ENCODE results near the gene FCMR.

DNA sequence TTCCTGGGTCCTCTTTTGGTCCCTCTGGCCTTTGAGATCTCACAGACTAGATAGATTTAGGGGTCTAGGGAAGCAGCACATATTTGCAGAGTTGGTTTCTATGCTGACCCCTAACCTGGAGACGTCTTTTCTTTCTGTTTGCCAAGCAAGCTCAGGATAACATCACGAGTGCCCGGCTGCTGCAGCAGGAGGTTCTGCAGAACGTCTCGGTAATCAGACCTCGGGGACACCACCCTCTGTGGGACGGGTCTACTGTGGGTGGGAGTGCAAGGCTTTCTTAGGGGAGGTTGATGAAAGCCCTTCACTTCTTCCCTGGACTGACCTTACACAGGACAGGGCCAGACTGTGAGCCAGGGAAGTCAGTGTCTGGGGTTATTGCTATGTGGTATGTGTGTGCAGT lies 21.6 kb downstream of the FCMR start:
- no peak for TF ChIP-seq EP300 (IDR thresholded peaks at IDR 0.05)
- no peak for TF ChIP-seq POLR2A (IDR thresholded peaks at IDR 0.05)
- TF ChIP-seq, protein P1, sequence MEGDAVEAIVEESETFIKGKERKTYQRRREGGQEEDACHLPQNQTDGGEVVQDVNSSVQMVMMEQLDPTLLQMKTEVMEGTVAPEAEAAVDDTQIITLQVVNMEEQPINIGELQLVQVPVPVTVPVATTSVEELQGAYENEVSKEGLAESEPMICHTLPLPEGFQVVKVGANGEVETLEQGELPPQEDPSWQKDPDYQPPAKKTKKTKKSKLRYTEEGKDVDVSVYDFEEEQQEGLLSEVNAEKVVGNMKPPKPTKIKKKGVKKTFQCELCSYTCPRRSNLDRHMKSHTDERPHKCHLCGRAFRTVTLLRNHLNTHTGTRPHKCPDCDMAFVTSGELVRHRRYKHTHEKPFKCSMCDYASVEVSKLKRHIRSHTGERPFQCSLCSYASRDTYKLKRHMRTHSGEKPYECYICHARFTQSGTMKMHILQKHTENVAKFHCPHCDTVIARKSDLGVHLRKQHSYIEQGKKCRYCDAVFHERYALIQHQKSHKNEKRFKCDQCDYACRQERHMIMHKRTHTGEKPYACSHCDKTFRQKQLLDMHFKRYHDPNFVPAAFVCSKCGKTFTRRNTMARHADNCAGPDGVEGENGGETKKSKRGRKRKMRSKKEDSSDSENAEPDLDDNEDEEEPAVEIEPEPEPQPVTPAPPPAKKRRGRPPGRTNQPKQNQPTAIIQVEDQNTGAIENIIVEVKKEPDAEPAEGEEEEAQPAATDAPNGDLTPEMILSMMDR (IDR thresholded peaks at IDR 0.05): no peak

All from ovary (tissue), 3 donors.